CD4-positive, alpha-beta memory T cell (primary cell): Measurements from ENCODE around the gene AK5. TPM values are rescaled to one million over a fixed set of nuclear protein-coding genes. Genes with fewer than 3 reads are reported as not detected.

Source experiments
- CTCF ChIA-PET: fragments of 350-600 bp; sonication (Branson Sonifier 250); formaldehyde crosslinking; loops from one replicate; lab custom pipeline; 2021; ENCODE audit warnings: inconsistent platforms; ENCODE audit not compliant: partially characterized antibody; lab: Charles Lee
- POLR2A ChIA-PET: fragments of 350-600 bp; sonication (Branson Sonifier 250); formaldehyde crosslinking; loops from one replicate; lab custom pipeline; 2021; ENCODE audit not compliant: partially characterized antibody; lab: Charles Lee
- DNase-seq, 5 donors: peaks; one replicate each; pipeline versions ENCODE4 v3.0.0 to v3.0.0-alpha.2; 2020 to 2022; ENCODE audit warnings: mixed read lengths in 1 of 5
- H3K27ac ChIP-seq: one replicate; pipeline ENCODE4 v1.7.0; 2013; ENCODE audit warnings: low read depth, low read length
- H3K27me3 ChIP-seq: 2 replicates; pipeline ENCODE4 v1.7.0; 2013; ENCODE audit warnings: mild to moderate bottlenecking, low read length, moderate library complexity; ENCODE audit not compliant: insufficient read depth
- H3K36me3 ChIP-seq: 2 replicates; pipeline ENCODE4 v1.7.0; 2013; ENCODE audit warnings: mild to moderate bottlenecking, low read length, moderate library complexity; ENCODE audit not compliant: insufficient read depth
- H3K4me1 ChIP-seq: 2 replicates; pipeline ENCODE4 v1.7.0; 2013; ENCODE audit warnings: mild to moderate bottlenecking, low read length, moderate library complexity; ENCODE audit not compliant: insufficient read depth
- H3K4me3 ChIP-seq, 2 donors: one replicate each; pipeline ENCODE4 v1.7.0; 2013; ENCODE audit warnings: low read length in 2 of 2, mild to moderate bottlenecking in 1 of 2
- H3K9me3 ChIP-seq, 2 donors: one replicate each; pipeline ENCODE4 v1.7.0; 2013; ENCODE audit warnings: low read length in 2 of 2, control low read depth in 1 of 2; ENCODE audit not compliant: control insufficient read depth in 1 of 2
- H3K27ac Mint-ChIP-seq, 7 donors: one replicate each; pipeline ENCODE4 v1.8.0; 2020 to 2021; ENCODE audit warnings: mixed read lengths in 7 of 7, mild to moderate bottlenecking in 6 of 7, inconsistent platforms in 3 of 7, moderate library complexity in 3 of 7
- H3K27me3 Mint-ChIP-seq, 2 donors: one replicate each; pipeline ENCODE4 v1.8.0; 2020 to 2021; ENCODE audit warnings: mixed read lengths in 2 of 2
- H3K36me3 Mint-ChIP-seq, 2 donors: one replicate each; pipeline ENCODE4 v1.8.0; 2020 to 2021; ENCODE audit warnings: mixed read lengths in 2 of 2, inconsistent platforms in 1 of 2, mild to moderate bottlenecking in 1 of 2
- H3K4me1 Mint-ChIP-seq, 4 donors: one replicate each; pipeline ENCODE4 v1.8.0; 2020 to 2021; ENCODE audit warnings: mixed read lengths in 4 of 4, mild to moderate bottlenecking in 1 of 4
- H3K4me3 Mint-ChIP-seq, 8 donors: one replicate each; pipeline ENCODE4 v1.8.0; 2020 to 2021; ENCODE audit warnings: mixed read lengths in 8 of 8, mild to moderate bottlenecking in 7 of 8, moderate library complexity in 6 of 8, inconsistent platforms in 3 of 8
- H3K9me3 Mint-ChIP-seq, 8 donors: one replicate each; pipeline ENCODE4 v1.8.0; 2020 to 2021; ENCODE audit warnings: mixed read lengths in 8 of 8, mild to moderate bottlenecking in 5 of 8, inconsistent platforms in 3 of 8, moderate library complexity in 1 of 8
- intact Hi-C: fragments of 100-400 bp; cut with micrococcal nuclease; formaldehyde crosslinking; loops from one replicate; pipeline ENCODE4 v1.15.1; 2023
- polyA plus RNA-seq, 2 donors: library from polyadenylated mRNA; unstranded; fragments of 300-500 nt; fragmentation: Illumina TruSeq; gene quantifications; one replicate each; pipeline ENCODE4 v1.2.3, GENCODE V29; 2021
- total RNA-seq, 2 experiments: library from RNA; stranded (reverse); gene quantifications; one replicate each; pipeline ENCODE4 v1.2.3, GENCODE V29; 2021

Gene AK5
- total and polyA plus RNA-seq, 4 experiments from 2014 or later, result 17.0 to 25.5 (median 19.3) TPM

- H3K4me1 Mint-ChIP-seq, result peaks cover 9 to 20% (median 13%) of the 10 kb centered on the region in 4 donors
- no peaks in the 10 kb centered on the region for H3K27me3 Mint-ChIP-seq
- H3K36me3 Mint-ChIP-seq, result peaks cover 41 to 45% of the 10 kb centered on the region in 2 donors
- Histone ChIP-seq H3K27ac (no peak overlapping the region), H3K36me3 (peaks cover 15% of the 10 kb centered on the region), H3K4me3 (no peak overlapping the region), H3K27me3 (no peaks in the 10 kb centered on the region), H3K4me1 (no peaks in the 10 kb centered on the region), H3K9me3 (no peaks in the 10 kb centered on the region)
- ChIA-PET POLR2A (no interaction called here), CTCF (no interaction called here)
- intact Hi-C loops, result loop anchor here (5.0 kb wide), 1 partner anchor 97 kb away; the partner anchor contains the start of gene ZZZ3
- DNase-seq, result no peak
- peak overlapping the region in 3 of 7 donors; percentile 0 to 73 (median 56) for H3K27ac Mint-ChIP-seq
- H3K4me3 Mint-ChIP-seq, result no peak overlapping the region
- no peaks in the 10 kb centered on the region for H3K9me3 Mint-ChIP-seq
Observed at GRCh38 chr1:77584884-77585283, 303.1 kb downstream of the AK5 start.

GRCh38 chr1:77585610-77586314, 303.9 kb downstream of the AK5 start:
- intact Hi-C loops, result no loop called here
- Mint-ChIP-seq H3K4me1 (peaks cover 9 to 16% (median 13%) of the 10 kb centered on the region in 4 donors), H3K27ac (peak overlapping the region in 4 of 7 donors; percentile 22 to 65 (median 59)), H3K36me3 (peaks cover 33 to 41% of the 10 kb centered on the region in 2 donors), H3K4me3 (no peak overlapping the region), H3K27me3 (no peaks in the 10 kb centered on the region), H3K9me3 (no peaks in the 10 kb centered on the region)
- H3K27ac ChIP-seq, result no peak overlapping the region
- peaks cover 7% of the 10 kb centered on the region for H3K36me3 ChIP-seq
- no peak for DNase-seq
- ChIA-PET POLR2A (no interaction called here), CTCF (interaction anchor here (0.5 kb wide), 1 partner anchor 220 kb away, joined by 3 read pairs; no protein-coding TSS in a partner anchor)
- H3K4me3 ChIP-seq, result no peak overlapping the region
- no peaks in the 10 kb centered on the region for H3K9me3 ChIP-seq
- no peaks in the 10 kb centered on the region for H3K4me1 ChIP-seq
- H3K27me3 ChIP-seq, result no peaks in the 10 kb centered on the region

GRCh38 chr1:77589231-77589630, 307.4 kb downstream of the AK5 start:
- Mint-ChIP-seq H3K9me3 (no peaks in the 10 kb centered on the region), H3K4me3 (no peak overlapping the region), H3K4me1 (peaks cover 16 to 23% (median 20%) of the 10 kb centered on the region in 4 donors), H3K27me3 (no peaks in the 10 kb centered on the region), H3K27ac (peak overlapping the region in 1 of 7 donors; percentile 53), H3K36me3 (peaks cover 27 to 32% of the 10 kb centered on the region in 2 donors)
- no peaks in the 10 kb centered on the region for H3K9me3 ChIP-seq
- DNase-seq, result no peak
- intact Hi-C loops, result no loop called here
- no peaks in the 10 kb centered on the region for H3K4me1 ChIP-seq
- no peak overlapping the region for H3K4me3 ChIP-seq
- H3K36me3 ChIP-seq, result no peaks in the 10 kb centered on the region
- H3K27me3 ChIP-seq, result no peaks in the 10 kb centered on the region
- CTCF ChIA-PET, result no interaction called here
- POLR2A ChIA-PET, result interaction anchor here (0.9 kb wide), 1 partner anchor 13 kb away, joined by 4 read pairs; no protein-coding TSS in a partner anchor
- no peak overlapping the region for H3K27ac ChIP-seq

GRCh38 chr1:77590651-77591050, 308.8 kb downstream of the AK5 start:
- H3K36me3 Mint-ChIP-seq, result peaks cover 28 to 36% of the 10 kb centered on the region in 2 donors

GRCh38 chr1:77592906-77593305, 311.1 kb downstream of the AK5 start:
- Histone ChIP-seq H3K36me3 (peaks cover 5% of the 10 kb centered on the region), H3K9me3 (no peaks in the 10 kb centered on the region), H3K4me3 (no peak overlapping the region), H3K27ac (no peak overlapping the region), H3K4me1 (no peaks in the 10 kb centered on the region), H3K27me3 (no peaks in the 10 kb centered on the region)
- intact Hi-C loops, result no loop called here
- H3K36me3 Mint-ChIP-seq, result peaks cover 42% of the 10 kb centered on the region in 2 donors
- H3K27ac Mint-ChIP-seq, result no peak overlapping the region
- H3K9me3 Mint-ChIP-seq, result no peaks in the 10 kb centered on the region
- ChIA-PET CTCF (interaction anchor here (1.2 to 1.5 kb wide), 2 partner anchors 16 to 90 kb away, joined by 3 to 4 read pairs; no protein-coding TSS in a partner anchor), POLR2A (interaction anchor here (1.1 kb wide), 1 partner anchor 15 kb away, joined by 3 read pairs; no protein-coding TSS in a partner anchor)
- no peaks in the 10 kb centered on the region for H3K27me3 Mint-ChIP-seq
- H3K4me1 Mint-ChIP-seq, result peaks cover 13 to 29% (median 27%) of the 10 kb centered on the region in 4 donors
- H3K4me3 Mint-ChIP-seq, result no peak overlapping the region
- no peak for DNase-seq

More at GRCh38 chr1:77590651-77591050, 308.8 kb downstream of the AK5 start:
- Histone ChIP-seq H3K4me3 (no peak overlapping the region), H3K9me3 (no peaks in the 10 kb centered on the region), H3K36me3 (no peaks in the 10 kb centered on the region), H3K27me3 (no peaks in the 10 kb centered on the region), H3K27ac (no peak overlapping the region), H3K4me1 (no peaks in the 10 kb centered on the region)
- Mint-ChIP-seq H3K27me3 (no peaks in the 10 kb centered on the region), H3K27ac (peak overlapping the region in 2 of 7 donors; percentile 37 to 51), H3K4me1 (peaks cover 21 to 33% (median 27%) of the 10 kb centered on the region in 4 donors), H3K9me3 (no peaks in the 10 kb centered on the region), H3K4me3 (no peak overlapping the region)
- ChIA-PET POLR2A (no interaction called here), CTCF (no interaction called here)
- intact Hi-C loops, result no loop called here
- DNase-seq, result no peak

GRCh38 chr1:77594366-77595112, 312.7 kb downstream of the AK5 start:
- no peaks in the 10 kb centered on the region for H3K9me3 ChIP-seq
- H3K4me3 Mint-ChIP-seq, result no peak overlapping the region
- no peak overlapping the region for H3K4me3 ChIP-seq
- no peaks in the 10 kb centered on the region for H3K27me3 ChIP-seq
- H3K27ac Mint-ChIP-seq, result peak overlapping the region in 3 of 7 donors; percentile 1 to 46 (median 9)
- ChIA-PET POLR2A (no interaction called here), CTCF (no interaction called here)
- no peaks in the 10 kb centered on the region for H3K27me3 Mint-ChIP-seq
- H3K9me3 Mint-ChIP-seq, result no peaks in the 10 kb centered on the region
- intact Hi-C loops, result no loop called here
- H3K36me3 ChIP-seq, result peaks cover 5% of the 10 kb centered on the region
- DNase-seq, result no peak
- peaks cover 13 to 28% (median 26%) of the 10 kb centered on the region in 4 donors for H3K4me1 Mint-ChIP-seq
- H3K27ac ChIP-seq, result no peak overlapping the region
- no peaks in the 10 kb centered on the region for H3K4me1 ChIP-seq
- peaks cover 41% of the 10 kb centered on the region in 2 donors for H3K36me3 Mint-ChIP-seq

- peak overlapping the region in 1 of 7 donors; percentile 5 for H3K27ac Mint-ChIP-seq
- H3K36me3 Mint-ChIP-seq, result peaks cover 41 to 50% of the 10 kb centered on the region in 2 donors
- no peaks in the 10 kb centered on the region for H3K4me1 ChIP-seq
- no peak overlapping the region for H3K4me3 Mint-ChIP-seq
- H3K4me1 Mint-ChIP-seq, result peaks cover 19 to 35% (median 26%) of the 10 kb centered on the region in 4 donors
- H3K36me3 ChIP-seq, result peaks cover 5% of the 10 kb centered on the region
- no peaks in the 10 kb centered on the region for H3K27me3 ChIP-seq
- H3K4me3 ChIP-seq, result no peak overlapping the region
- no peak for DNase-seq
- ChIA-PET POLR2A (no interaction called here), CTCF (no interaction called here)
- H3K27me3 Mint-ChIP-seq, result no peaks in the 10 kb centered on the region
- H3K27ac ChIP-seq, result no peak overlapping the region
- intact Hi-C loops, result no loop called here
- H3K9me3 Mint-ChIP-seq, result no peaks in the 10 kb centered on the region
- H3K9me3 ChIP-seq, result no peaks in the 10 kb centered on the region
Observed at GRCh38 chr1:77597310-77597709, 315.5 kb downstream of the AK5 start.
